Measurements from ENCODE around the gene CPXM2. TPM values are rescaled to one million over a fixed set of nuclear protein-coding genes. Genes with fewer than 3 reads are reported as not detected.

CPXM2 gene
- total RNA-seq, 2 donors from 2014 or later: 0.18 TPM; not detected in 1

DNA sequence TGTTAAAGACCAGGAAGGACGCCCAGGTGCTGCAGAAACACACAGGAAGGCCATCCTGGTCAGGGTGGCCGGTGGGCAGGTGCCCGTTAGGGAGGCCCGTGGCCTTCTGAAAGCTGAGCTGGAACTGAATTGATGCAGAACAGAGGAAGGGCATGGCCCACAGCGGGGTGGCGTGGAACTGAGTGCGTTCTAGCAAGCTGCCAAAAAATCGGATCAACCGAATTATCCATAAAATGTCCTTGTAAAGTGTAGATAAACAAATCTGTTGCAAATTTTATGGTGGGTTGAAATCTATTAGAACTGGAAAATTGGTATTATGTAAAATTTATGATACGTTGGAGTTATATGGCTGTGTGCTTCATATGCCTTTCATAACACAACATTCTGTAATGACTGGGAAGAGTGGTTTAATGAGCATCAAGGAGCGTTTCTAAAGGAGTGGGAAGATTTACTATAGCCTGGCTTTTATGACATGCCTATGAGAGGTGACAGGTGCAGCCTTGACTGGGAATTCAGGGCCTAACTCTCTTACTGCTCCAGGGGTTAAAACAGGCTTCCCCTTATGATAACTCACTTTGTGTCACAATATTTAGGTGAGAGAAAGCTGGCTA lies 117.4 kb downstream of the CPXM2 start:
- Mint-ChIP-seq H3K27me3 (peaks cover 10% of the 10 kb centered on the region), H3K36me3 (ENCODE audit: low read depth) (no peaks in the 10 kb centered on the region), H3K27ac (no peak overlapping the region), H3K4me1 (no peaks in the 10 kb centered on the region), H3K4me3 (no peak overlapping the region)
- DNase-seq (no peak), ATAC-seq (no peak)
- no peaks in the 10 kb centered on the region for H3K9me3 ChIP-seq (ENCODE audit: control insufficient read depth, low read length, poor library complexity, severe bottlenecking)

DNA sequence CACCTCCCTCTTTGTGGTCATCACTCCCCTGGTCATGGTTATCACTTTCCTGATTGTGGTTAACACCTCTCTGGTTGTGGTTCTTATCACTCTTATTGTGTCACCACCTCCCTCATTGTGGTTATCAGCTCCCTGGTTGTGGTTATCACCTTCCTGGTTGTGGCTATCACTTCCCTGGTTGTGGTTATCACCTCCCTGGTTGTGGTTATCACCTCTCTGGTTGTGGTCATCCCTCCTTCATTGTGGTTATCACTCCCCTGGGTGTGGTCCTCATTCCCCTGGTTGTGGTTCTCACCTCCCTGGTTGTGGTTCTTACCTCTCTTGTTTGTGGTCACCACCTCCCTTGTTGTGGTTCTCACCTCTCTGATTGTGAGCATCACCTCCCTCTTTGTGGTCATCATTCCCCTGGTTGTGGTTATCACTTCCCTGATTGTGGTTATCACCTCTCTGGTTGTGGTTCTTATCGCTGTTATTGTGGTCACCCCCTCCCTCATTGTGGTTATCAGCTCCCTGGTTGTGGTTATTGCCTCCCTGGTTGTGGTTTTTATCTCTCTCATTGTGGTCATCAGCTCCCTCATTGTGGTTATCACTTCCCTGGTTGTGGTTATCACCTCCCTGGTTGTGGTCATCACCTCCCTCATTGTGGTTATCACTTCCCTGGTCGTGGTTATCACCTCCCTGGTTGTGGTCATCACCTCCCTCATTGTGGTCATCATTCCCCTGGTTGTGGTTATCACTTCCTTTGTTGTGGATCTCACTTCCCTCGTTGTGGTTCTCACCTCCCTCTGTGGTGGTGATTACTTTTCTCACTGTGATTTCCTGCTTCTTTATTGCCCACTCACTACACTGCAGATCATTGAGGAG lies 118.7 kb downstream of the CPXM2 start:
- Mint-ChIP-seq H3K4me1 (no peaks in the 10 kb centered on the region), H3K4me3 (no peak overlapping the region), H3K36me3 (ENCODE audit: low read depth) (no peaks in the 10 kb centered on the region), H3K27me3 (peaks cover 2% of the 10 kb centered on the region), H3K27ac (peak overlapping the region; percentile 2)
- no peak for DNase-seq
- H3K9me3 ChIP-seq (ENCODE audit: control insufficient read depth, low read length, poor library complexity, severe bottlenecking): no peaks in the 10 kb centered on the region
- no peak for ATAC-seq

DNA sequence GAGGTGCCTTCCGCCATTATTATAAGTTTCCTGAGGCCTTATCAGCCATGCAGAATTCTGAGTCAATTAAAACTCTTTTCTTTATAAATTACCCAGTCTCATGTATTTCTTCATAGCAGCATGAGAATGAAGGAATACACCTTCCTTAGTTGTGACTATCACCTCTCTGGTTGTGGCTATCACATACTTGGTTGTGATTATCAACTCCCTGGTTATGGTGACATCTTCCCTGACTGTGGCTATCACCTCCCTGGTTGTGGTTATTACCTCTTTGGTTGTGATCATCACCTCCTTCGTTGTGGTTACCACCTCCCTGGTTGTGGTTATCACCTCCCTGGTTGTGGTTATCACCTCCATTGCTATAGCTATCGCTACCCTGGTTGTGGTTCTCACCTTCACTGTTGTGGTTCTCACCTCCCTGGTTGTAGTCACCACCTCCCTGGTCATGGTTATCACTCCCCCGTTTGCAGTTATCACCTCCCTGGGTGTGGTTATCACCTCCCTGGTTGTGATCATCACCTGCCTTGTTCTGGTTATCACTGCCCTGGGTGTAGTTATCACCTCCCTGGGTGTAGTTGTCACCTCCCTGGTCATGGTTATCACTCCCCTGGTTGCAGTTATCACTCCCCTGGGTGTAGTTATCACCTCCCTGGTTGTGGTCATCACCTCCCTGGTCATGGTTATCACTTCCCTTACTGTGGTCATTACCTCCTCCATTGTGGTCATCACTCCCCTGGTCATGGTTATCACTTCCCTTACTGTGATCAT lies 119.5 kb downstream of the CPXM2 start:
- H3K4me3 Mint-ChIP-seq: peak overlapping the region; percentile 5
- no peak for DNase-seq
- no peak overlapping the region for H3K27ac Mint-ChIP-seq
- H3K9me3 ChIP-seq (ENCODE audit: control insufficient read depth, low read length, poor library complexity, severe bottlenecking): no peaks in the 10 kb centered on the region
- H3K27me3 Mint-ChIP-seq: peaks cover 10% of the 10 kb centered on the region
- ATAC-seq: no peak
- H3K36me3 Mint-ChIP-seq (ENCODE audit: low read depth): no peaks in the 10 kb centered on the region
- no peaks in the 10 kb centered on the region for H3K4me1 Mint-ChIP-seq

DNA sequence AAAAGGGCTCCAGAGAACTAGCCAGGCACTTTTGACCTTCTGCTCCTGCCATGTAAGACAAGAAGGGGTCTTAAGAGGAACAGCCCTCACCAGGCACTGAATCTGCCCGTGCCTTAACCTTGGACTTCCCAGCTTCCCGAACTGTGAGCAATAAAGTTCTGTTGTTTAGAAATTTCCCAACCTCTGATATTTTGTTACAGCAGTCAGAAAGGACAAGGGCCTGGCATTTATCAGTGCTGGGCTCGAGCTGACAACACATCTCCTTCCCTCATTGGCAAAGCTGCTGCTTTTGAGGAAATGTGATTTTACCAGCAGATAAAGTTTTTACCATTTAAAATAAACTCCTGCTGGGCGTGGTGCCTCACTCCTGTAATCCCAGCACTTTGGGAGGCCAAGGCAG lies 122.0 kb downstream of the CPXM2 start:
- Mint-ChIP-seq H3K27ac (no peak overlapping the region), H3K4me1 (no peaks in the 10 kb centered on the region), H3K4me3 (no peak overlapping the region), H3K27me3 (peaks cover 26% of the 10 kb centered on the region), H3K36me3 (ENCODE audit: low read depth) (no peaks in the 10 kb centered on the region)
- H3K9me3 ChIP-seq (ENCODE audit: control insufficient read depth, low read length, poor library complexity, severe bottlenecking): no peaks in the 10 kb centered on the region
- DNase-seq (no peak), ATAC-seq (no peak)

DNA sequence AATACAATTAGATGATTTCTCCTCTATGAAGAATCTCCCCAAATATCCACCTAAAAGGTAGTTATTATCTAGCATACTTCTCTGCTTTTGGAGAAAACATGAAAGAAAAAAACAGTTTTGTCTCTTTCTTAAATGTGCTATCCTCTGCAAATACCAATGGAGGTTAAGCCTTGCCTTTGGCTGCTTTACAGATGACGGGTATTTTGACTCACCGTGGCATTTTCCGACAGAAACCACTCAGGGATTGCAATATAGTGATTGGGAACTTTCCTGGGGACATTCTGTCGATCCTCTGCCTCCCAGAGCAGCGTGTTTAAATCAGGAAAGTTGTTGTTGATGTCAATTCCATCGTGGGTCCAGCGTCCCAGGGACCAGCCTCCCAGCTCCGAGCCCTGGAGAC lies 124.8 kb downstream of the CPXM2 start:
- Mint-ChIP-seq H3K4me1 (no peaks in the 10 kb centered on the region), H3K4me3 (no peak overlapping the region), H3K36me3 (ENCODE audit: low read depth) (no peaks in the 10 kb centered on the region), H3K27me3 (peaks cover 37% of the 10 kb centered on the region), H3K27ac (no peak overlapping the region)
- ATAC-seq (no peak), DNase-seq (no peak)
- no peaks in the 10 kb centered on the region for H3K9me3 ChIP-seq (ENCODE audit: control insufficient read depth, low read length, poor library complexity, severe bottlenecking)

DNA sequence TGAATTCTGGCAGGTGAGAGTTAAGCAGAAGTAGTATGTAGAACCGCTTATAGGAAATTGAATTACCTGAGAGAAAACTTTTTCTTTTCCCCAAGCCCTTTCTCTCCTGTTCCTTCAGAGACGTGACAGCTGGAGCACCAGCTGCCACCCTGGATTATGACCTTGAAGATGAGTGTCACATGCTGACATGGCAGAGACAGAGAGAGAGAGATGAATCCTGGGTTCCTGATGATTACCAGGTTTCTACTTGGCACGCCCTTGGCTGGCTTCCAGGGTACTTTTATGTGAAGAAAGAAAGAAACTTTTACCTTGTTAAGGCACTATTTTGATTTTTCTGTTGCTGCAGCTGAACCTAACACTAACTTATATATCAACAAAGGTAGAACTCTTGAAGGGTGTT lies 125.6 kb downstream of the CPXM2 start:
- ATAC-seq: no peak
- H3K9me3 ChIP-seq (ENCODE audit: control insufficient read depth, low read length, poor library complexity, severe bottlenecking): no peaks in the 10 kb centered on the region
- Mint-ChIP-seq H3K36me3 (ENCODE audit: low read depth) (no peaks in the 10 kb centered on the region), H3K4me3 (no peak overlapping the region), H3K27me3 (peaks cover 44% of the 10 kb centered on the region), H3K27ac (no peak overlapping the region), H3K4me1 (no peaks in the 10 kb centered on the region)
- no peak for DNase-seq

DNA sequence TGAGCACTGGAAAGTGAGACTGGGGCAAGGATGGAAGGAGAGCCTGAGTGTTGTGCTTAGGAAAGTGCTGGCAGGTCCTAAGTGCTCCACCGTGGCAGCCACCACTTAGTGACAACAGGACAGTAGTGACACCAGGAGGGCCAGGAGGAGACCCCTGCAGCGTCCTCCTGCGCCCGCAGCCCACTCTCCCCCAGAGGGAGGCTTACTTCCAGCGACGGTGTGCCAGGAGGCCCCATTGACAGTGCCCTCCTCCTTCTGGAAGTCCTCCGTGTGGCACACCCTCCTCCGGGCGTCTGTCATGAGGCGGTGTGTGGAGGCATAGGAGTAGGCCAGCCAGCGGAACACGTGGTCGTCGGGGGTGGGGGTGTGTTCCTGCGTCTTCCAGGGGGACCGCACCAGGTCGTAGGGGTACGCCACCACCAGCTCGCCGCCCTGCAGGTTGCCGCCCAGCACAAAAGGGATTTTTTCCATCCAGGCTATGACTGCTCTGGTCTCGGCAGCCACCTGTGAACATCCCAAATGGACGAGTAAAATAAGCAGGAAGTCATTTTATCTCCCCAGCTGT lies 129.9 kb downstream of the CPXM2 start:
- Mint-ChIP-seq H3K4me3 (no peak overlapping the region), H3K4me1 (no peaks in the 10 kb centered on the region), H3K27ac (no peak overlapping the region), H3K36me3 (ENCODE audit: low read depth) (no peaks in the 10 kb centered on the region), H3K27me3 (peaks cover 36% of the 10 kb centered on the region)
- no peaks in the 10 kb centered on the region for H3K9me3 ChIP-seq (ENCODE audit: control insufficient read depth, low read length, poor library complexity, severe bottlenecking)
- ATAC-seq (no peak), DNase-seq (no peak)

DNA sequence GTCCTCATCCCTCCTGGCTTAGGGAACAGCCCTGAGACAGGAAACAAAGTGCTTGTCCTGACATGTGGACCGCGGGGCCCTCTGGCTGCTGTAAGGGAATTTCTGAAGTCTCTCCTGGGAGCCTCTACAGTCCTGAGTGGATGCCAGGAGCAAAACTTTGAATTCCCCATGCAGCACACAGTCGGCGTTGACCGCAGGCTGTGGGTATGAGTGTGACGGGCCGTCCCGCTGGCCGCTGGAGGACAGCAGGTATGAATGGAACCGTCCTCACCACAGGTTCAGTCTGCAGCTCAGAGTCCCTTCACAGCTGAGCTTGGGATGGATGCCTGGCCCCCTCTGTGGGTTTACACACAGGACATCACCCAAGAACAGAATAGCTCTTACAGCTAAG lies 130.6 kb downstream of the CPXM2 start:
- Mint-ChIP-seq H3K4me3 (no peak overlapping the region), H3K4me1 (no peaks in the 10 kb centered on the region), H3K27ac (no peak overlapping the region), H3K36me3 (ENCODE audit: low read depth) (no peaks in the 10 kb centered on the region), H3K27me3 (peaks cover 29% of the 10 kb centered on the region)
- no peak for ATAC-seq
- H3K9me3 ChIP-seq (ENCODE audit: control insufficient read depth, low read length, poor library complexity, severe bottlenecking): no peaks in the 10 kb centered on the region
- no peak for DNase-seq

DNA sequence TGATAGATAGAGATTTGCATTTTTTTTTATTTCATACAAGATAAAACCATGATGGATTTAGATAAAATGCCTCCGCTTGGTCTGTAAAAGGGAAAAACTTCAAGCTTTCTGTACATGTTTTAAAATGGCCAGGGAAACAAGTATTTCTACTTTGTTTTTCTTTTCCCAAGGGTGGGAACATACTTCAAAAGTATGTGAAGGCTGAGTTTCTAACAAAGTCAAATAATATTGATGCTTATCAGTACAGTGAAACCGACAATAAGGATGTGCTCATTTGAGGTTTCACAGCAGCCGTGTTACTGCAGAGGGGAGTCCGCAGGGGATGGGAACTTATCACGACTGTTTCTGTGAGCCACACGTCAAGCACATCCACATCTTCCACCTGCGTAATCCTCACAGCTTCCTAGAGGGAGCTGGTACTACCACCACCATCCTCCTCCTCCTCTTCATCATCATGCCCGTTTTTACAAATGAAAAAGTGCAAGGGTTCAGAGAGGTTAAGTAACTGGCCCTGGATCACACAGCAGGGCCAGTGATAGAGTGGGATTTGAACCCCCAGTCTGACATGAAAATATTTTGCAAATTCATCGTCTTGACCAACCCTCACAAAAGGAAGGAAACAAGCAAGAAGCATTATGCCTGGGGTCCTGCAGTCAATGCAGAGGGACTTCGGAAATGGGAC lies 131.1 kb downstream of the CPXM2 start:
- ATAC-seq: no peak
- Mint-ChIP-seq H3K4me1 (no peaks in the 10 kb centered on the region), H3K27me3 (peaks cover 23% of the 10 kb centered on the region), H3K36me3 (ENCODE audit: low read depth) (no peaks in the 10 kb centered on the region), H3K27ac (no peak overlapping the region), H3K4me3 (no peak overlapping the region)
- DNase-seq: no peak
- no peaks in the 10 kb centered on the region for H3K9me3 ChIP-seq (ENCODE audit: control insufficient read depth, low read length, poor library complexity, severe bottlenecking)

DNA sequence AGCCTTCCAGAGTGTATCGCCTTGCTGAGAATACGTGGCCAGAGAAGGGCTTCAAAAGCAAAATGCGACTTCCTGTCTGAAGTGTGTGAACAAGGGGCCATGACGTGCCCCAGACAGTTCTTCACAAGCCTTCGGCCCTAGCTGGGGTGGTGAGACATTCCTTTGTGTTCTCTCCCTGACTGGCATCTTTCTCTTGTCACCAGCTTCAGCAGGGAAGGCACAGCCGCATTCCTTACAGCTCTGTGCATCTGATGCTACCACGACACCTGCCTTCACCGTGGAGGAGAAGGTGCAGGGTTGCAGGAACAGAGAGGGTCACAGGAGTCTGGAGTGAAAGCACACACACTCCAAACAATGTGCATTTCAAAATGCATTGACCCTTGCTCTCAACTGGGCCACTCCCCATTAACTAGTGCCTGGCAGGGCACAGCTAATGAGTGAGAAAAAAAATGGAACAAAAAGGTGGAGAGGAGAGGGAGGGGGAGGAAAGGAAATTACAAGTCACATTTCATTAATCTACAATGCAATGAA lies 132.0 kb downstream of the CPXM2 start:
- Mint-ChIP-seq H3K36me3 (ENCODE audit: low read depth) (no peaks in the 10 kb centered on the region), H3K4me3 (no peak overlapping the region), H3K4me1 (no peaks in the 10 kb centered on the region), H3K27ac (no peak overlapping the region), H3K27me3 (peaks cover 23% of the 10 kb centered on the region)
- DNase-seq (no peak), ATAC-seq (no peak)
- H3K9me3 ChIP-seq (ENCODE audit: control insufficient read depth, low read length, poor library complexity, severe bottlenecking): no peaks in the 10 kb centered on the region

DNA sequence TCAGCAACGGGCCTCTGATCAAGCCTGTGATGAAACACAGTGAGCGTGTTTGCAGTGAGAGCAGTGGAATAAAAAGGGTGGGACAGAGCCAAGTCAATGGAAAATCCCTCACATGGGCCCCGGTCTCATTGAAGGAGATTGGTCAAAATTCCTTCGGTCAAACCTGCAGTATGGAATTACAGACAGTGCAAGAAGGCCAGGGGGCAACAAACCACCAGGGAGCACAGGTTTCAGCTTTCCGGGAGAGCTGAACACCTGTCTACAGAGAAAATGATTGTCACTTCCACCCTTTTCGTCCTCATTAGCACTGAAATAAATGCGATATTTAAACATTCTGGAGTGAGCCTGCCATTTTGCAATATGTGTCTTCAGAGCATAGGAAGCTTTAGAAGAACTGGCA lies 132.6 kb downstream of the CPXM2 start:
- Mint-ChIP-seq H3K4me1 (no peaks in the 10 kb centered on the region), H3K27ac (no peak overlapping the region), H3K27me3 (peaks cover 23% of the 10 kb centered on the region), H3K4me3 (no peak overlapping the region), H3K36me3 (ENCODE audit: low read depth) (no peaks in the 10 kb centered on the region)
- H3K9me3 ChIP-seq (ENCODE audit: control insufficient read depth, low read length, poor library complexity, severe bottlenecking): no peaks in the 10 kb centered on the region
- no peak for DNase-seq
- ATAC-seq: no peak

DNA sequence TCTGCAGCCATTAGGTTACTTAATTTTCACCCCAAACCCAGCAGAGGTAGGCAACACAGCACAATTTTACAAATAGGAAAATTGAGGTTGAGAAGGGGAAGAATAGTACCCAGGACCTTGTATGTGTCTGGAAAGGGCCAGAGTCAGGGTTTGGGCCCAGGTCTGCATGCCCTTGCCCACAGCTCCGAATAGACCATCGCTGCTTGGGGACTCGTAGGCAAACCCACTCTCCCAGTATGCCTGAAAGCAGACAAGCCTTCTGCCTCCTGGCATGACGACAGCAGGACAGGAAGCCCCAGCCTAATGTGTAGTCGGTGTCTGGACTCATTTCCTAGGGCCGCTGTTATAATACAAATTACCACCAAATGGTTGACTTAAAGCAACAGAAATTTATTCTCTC lies 133.8 kb downstream of the CPXM2 start:
- Mint-ChIP-seq H3K4me3 (no peak overlapping the region), H3K27me3 (peaks cover 17% of the 10 kb centered on the region), H3K36me3 (ENCODE audit: low read depth) (no peaks in the 10 kb centered on the region), H3K27ac (no peak overlapping the region), H3K4me1 (no peaks in the 10 kb centered on the region)
- no peak for DNase-seq
- no peaks in the 10 kb centered on the region for H3K9me3 ChIP-seq (ENCODE audit: control insufficient read depth, low read length, poor library complexity, severe bottlenecking)
- ATAC-seq: no peak

Measured in T-helper 17 cell (primary cell).